HG03060 (cell line): ENCODE measurements around the gene PTRH2.
"Not testable (repeated sequence)": the region's sequence is repeated elsewhere in the genome, so short reads cannot be mapped to it uniquely, and the experiment has no call there.

ENCODE experiments used
- ATAC-seq: cut with Tn5 transposase; IDR thresholded peaks from one replicate; pipeline ENCODE4 v1.9.1; 2021; ENCODE audit warnings: low read depth, moderate number of reproducible peaks; ENCODE audit not compliant: unreplicated experiment

PTRH2 gene

GRCh38 chr17:59675231-59675630 is 32.0 kb downstream of the PTRH2 start:
- no peak for ATAC-seq

- no peak for ATAC-seq
These were observed 35.8 kb downstream of the PTRH2 start for GRCh38 chr17:59671386-59671785.

- ATAC-seq: no peak
These were observed 37.3 kb downstream of the PTRH2 start for GRCh38 chr17:59669944-59670343.

- ATAC-seq: no peak
These were observed 37.8 kb downstream of the PTRH2 start for GRCh38 chr17:59669411-59669810.

- ATAC-seq: no peak
These were observed 38.4 kb downstream of the PTRH2 start for GRCh38 chr17:59668816-59669215.

GRCh38 chr17:59666235-59666634 is 41.0 kb downstream of the PTRH2 start:
- ATAC-seq: no peak

GRCh38 chr17:59656624-59657023 is 50.6 kb downstream of the PTRH2 start:
- ATAC-seq: not testable (repeated sequence)

- no peak for ATAC-seq
These were observed 55.1 kb downstream of the PTRH2 start for GRCh38 chr17:59652119-59652518.

- no peak for ATAC-seq
These were observed 55.9 kb downstream of the PTRH2 start for GRCh38 chr17:59651346-59651745.

GRCh38 chr17:59650642-59651041 is 56.6 kb downstream of the PTRH2 start:
- ATAC-seq: no peak

GRCh38 chr17:59649886-59650285 is 57.3 kb downstream of the PTRH2 start:
- ATAC-seq: no peak
